Left hindlimb (tissue), 1 donor: ENCODE data around the gene MEGF11.

Experiments
- DNase-seq: peaks from one replicate; pipeline ENCODE4 v3.0.0-alpha.2; 2018

MEGF11 gene

GRCh38 chr15:66109826-66110225 is 143.7 kb downstream of the MEGF11 start:
- no peak for DNase-seq

GRCh38 chr15:66108483-66109265 is 144.9 kb downstream of the MEGF11 start:
- no peak for DNase-seq

DNA sequence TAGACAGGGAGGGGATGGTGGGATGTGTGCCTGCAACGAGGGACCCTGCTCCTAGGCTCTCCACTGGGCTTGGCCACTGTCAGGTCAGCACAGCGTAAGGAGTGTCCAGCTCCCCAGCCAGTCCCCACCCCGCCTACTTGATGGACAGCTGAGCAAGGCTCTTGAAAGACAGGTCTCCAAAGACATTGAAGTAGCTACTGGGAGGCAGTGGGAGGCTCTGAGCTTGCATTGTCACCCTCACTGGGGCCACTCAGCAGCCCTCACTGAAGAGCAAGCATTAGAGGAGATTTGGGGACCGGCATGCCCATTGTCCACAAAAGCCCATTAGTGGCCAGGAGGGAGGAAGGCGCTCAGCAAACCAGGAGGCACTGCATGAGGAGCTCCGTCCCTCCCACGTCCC is 146.5 kb downstream of the MEGF11 start:
- no peak for DNase-seq

- no peak for DNase-seq
These were observed 148.0 kb downstream of the MEGF11 start for GRCh38 chr15:66105286-66106265.

GRCh38 chr15:66103293-66103590 is 150.3 kb downstream of the MEGF11 start:
- no peak for DNase-seq

DNA sequence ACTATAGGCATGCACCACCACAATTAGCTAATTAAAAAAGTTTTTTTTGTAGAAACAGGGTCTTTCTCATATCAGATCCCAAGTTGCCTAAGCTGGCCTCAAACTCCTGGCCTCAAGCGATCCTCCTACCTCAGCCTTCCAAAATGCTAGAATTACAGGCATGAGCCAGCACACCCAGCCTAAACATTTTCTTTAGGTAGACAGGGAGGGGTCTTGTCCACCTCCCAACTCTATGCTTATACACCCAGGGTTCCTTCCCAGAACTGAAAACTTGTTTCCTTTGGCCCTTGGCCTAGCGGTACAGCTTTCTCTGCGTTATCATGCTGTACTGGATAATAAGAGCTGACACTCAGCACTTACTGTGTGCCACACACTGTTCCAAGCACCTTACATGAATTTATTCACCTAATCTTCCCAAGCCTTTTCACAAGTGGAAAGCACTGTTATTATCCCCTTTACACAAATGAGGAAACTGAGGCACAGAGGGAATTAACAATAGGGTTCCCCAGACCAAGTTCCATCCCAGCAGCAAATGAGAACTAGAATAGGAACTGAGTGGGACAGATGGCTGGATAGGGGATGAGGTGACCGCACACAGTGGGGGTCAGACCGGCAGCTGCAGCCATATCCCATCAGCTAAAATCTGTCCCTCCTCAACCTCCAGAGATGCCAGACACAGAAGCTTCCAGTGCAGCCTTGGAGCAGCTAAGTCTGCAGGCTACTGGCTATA is 150.8 kb downstream of the MEGF11 start:
- DNase-seq: no peak

GRCh38 chr15:66101715-66102395 is 151.7 kb downstream of the MEGF11 start:
- DNase-seq: no peak

DNA sequence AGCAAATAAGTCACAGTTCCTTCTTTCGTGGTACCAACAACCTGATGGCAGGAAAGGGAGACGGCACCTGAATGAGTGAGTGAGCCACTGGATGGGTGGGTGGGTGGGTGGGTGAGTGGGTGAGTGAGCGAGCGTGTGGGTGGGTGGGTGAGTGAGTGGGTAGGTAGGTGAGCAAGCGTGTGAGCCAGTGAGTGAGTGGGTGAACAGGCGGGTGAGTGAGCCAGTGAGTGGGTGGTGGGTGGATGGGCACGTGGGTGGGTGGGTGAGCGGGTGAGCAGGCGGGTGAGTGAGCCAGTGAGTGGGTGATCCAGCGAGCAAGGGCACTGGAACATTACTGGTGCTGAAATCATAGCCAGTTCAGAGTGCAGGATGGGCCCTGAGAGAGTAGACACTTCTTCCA is 152.8 kb downstream of the MEGF11 start:
- DNase-seq: no peak

- no peak for DNase-seq
These were observed 153.4 kb downstream of the MEGF11 start for GRCh38 chr15:66099950-66100671.

- no peak for DNase-seq
These were observed 155.6 kb downstream of the MEGF11 start for GRCh38 chr15:66098022-66098363.

DNA sequence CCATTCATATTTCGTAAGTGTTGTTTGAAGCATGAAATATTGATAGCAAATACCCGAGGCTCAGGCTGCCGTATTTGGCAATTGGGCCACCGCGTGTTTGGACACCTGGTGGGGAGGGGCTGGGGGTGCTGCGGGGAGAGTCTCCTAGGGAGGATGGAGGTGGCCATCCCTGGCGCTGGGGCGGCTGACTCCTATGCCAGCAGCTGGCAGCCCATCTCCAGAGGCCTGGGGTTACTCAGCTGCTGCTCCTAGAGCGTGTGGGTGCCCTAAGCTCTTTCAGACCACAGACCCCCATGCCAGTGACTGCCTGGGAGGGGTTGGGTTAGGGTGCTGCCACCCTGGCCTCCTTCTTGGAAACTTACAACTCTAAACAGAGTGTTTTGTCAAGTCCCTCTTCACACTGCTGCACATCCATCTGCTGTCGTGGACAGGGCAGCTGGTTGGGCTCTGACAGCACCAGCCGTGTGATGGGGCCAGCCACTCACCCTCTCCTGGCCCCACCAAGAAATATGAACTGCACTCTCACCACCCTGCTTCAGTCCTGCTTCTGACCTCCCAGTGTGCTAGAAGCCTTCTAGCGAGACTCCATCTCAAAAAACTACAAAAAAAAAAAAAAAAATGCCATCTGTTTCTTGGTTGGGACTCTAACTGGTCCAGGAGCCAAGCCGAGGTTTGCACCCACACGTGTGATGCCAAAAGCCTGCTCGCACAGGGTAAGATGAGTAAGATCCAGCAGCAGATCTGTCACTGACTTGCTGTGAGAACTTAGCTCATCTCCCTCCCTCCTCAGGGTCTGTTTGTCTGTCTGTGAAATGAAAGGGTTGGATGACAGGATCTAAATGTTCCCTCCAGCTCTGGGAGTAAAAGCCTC is 156.2 kb downstream of the MEGF11 start:
- no peak for DNase-seq

DNA sequence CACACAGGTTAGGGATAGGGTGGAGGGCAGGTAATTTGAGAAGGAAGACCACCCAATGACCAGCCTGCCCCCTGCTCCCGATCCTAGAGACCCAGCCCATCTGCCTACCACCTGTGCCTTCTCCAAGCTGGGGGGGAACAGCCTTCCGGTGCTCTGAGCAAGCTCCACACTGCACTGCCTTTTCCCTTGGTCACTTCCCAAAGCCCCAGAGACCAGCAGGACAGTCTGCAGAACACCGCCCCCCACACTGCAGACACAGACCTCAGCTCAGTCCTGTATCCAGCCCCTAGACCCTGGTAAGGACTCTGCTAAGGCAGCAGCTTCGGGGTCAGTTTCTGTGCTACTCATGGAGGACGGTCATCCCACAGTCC is 156.9 kb downstream of the MEGF11 start:
- DNase-seq: no peak

GRCh38 chr15:66095871-66096687 is 157.5 kb downstream of the MEGF11 start:
- peak; percentile 42 for DNase-seq

GRCh38 chr15:66094331-66094730 is 159.2 kb downstream of the MEGF11 start:
- DNase-seq: no peak

- DNase-seq: no peak
These were observed 161.2 kb downstream of the MEGF11 start for GRCh38 chr15:66092053-66093016.

- DNase-seq: no peak
These were observed 164.0 kb downstream of the MEGF11 start for GRCh38 chr15:66089509-66089908.

DNA sequence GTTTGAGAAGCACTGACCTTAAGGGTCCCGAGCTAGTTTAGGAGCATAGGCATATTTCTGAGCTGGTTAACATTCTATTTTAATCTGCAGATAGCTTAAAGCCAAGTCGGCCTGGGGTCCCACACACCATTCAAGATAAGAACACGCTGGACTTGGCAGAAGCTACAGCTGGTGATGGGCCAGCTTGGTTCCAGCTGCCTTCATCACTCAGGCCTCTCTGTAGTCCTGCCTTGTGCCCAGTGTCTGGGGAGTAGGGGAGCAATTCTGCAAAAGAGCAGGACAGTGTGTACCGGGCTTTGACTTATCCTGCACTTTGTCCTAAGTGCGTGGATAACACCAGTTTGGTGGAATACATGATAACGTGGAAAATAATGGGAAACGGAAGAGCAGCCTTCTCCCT is 164.5 kb downstream of the MEGF11 start:
- peak; percentile 59 for DNase-seq

DNA sequence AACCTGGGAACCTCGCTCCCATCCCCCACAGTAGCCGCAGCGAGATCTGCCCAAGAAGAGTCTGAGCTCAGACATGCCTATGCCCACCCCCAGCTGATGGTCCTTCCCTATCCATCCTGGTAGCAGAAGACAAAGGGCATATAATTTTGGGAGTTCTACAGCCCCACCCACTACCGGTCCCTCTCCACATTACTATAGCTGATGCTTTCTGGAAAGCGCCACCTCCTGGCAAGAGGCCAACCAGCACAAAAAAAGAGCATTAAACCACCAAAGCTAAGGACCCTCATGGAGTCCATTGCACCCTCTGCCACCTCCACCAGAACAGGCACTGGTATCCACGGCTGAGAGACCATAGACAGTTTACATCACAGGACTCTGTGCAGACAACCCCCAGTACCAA is 168.4 kb downstream of the MEGF11 start:
- DNase-seq: no peak

- no peak for DNase-seq
These were observed 168.8 kb downstream of the MEGF11 start for GRCh38 chr15:66084704-66085103.
